HG03280 (cell line): ENCODE results near the gene GJD3.

ENCODE experiments used
- ATAC-seq: cut with Tn5 transposase; IDR thresholded peaks from one replicate; pipeline ENCODE4 v1.9.1; 2021; ENCODE audit warnings: mild to moderate bottlenecking, moderate library complexity; ENCODE audit not compliant: unreplicated experiment

The GJD3 gene

DNA sequence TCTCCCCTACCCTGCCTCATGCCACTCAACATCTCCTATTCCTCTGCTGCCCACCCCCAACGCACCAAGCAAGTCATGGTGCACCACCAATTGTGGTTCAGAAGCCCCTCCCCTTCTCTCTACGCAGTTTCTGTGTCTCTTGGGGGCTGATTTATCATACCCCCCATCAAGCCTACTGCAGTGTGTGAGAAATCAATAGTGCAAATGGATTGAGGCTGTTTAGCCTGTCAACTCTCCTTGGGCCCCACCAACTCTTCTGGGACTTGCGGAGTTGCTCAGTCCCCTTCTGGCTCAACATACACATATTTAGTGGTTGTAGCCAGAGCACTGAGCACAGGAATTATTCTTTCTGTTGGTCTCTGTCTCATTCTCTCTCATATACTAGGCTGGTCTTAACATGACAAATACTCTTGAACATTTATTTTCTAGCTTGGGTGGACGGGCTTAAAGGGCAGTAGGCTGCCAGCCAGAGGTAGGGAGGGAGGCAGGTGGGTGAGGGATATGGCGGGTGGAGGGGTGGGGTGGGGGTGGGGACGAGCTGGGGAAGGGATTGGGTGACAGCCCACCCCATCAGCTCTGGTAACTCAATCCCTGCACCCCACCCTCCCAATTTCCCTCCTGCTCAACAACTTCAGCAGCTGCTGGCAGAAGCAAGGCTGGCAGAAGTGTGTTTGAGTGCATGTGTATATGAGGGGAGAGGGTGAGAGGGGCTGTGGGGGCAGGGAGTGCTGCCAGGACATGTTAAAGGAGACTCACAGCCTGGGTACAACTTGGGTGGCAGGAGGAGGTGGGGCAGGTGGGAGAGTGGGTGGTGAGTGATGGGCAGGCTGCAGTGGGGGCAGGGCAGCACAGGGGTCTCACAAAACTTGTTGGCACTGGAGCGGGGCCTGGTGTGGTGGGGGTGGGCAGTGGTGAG lies 50.6 kb downstream of the GJD3 start:
- no peak for ATAC-seq
